Calu3 (cell line): ENCODE measurements around the gene KLHL4. TPM values are rescaled to one million over a fixed set of nuclear protein-coding genes. Genes with fewer than 3 reads are reported as not detected.

Experiments used
- BruUV-seq: library from RNA; stranded (reverse); fragments of 400-500 nt; replicated peaks from 2 replicates; lab custom pipeline; 2021; lab: Mats Ljungman, UMichigan
- CTCF ChIA-PET: fragments of 300-600 bp; sonication (Branson Sonifier 250); formaldehyde crosslinking; loops from one replicate; lab custom pipeline; 2022; ENCODE audit warnings: antibody characterized with exemption; lab: Charles Lee
- DNase-seq: peaks from one replicate; pipeline ENCODE4 v3.0.0; 2022
- H3K27ac Mint-ChIP-seq: one replicate; pipeline ENCODE4 v1.8.0; 2022; ENCODE audit warnings: mixed read lengths; ENCODE audit not compliant: unreplicated experiment
- H3K27me3 Mint-ChIP-seq: one replicate; pipeline ENCODE4 v1.8.0; 2022; ENCODE audit warnings: mixed read lengths; ENCODE audit not compliant: unreplicated experiment
- H3K36me3 Mint-ChIP-seq: one replicate; pipeline ENCODE4 v1.8.0; 2022; ENCODE audit warnings: mild to moderate bottlenecking, moderate library complexity, mixed read lengths; ENCODE audit not compliant: insufficient read depth, unreplicated experiment
- H3K4me1 Mint-ChIP-seq: one replicate; pipeline ENCODE4 v1.8.0; 2022; ENCODE audit warnings: mild to moderate bottlenecking, low read depth, mixed read lengths; ENCODE audit not compliant: unreplicated experiment
- H3K4me3 Mint-ChIP-seq: one replicate; pipeline ENCODE4 v1.8.0; 2022; ENCODE audit warnings: mild to moderate bottlenecking, low read depth, moderate library complexity, mixed read lengths; ENCODE audit not compliant: unreplicated experiment
- H3K9me3 Mint-ChIP-seq: one replicate; pipeline ENCODE4 v1.8.0; 2022; ENCODE audit warnings: low read depth, mixed read lengths; ENCODE audit not compliant: unreplicated experiment
- CTCF ChIP-seq: fragments of 200-600 bp; IDR thresholded peaks from one replicate; pipeline ENCODE4 v1.8.0; 2022; ENCODE audit warnings: antibody characterized with exemption; ENCODE audit not compliant: unreplicated experiment
- intact Hi-C: fragments of 100-400 bp; cut with micrococcal nuclease; formaldehyde crosslinking; loops from one replicate; pipeline ENCODE4 v1.10.0; 2022; ENCODE audit not compliant: unreplicated experiment
- total RNA-seq: library from RNA; stranded (reverse); gene quantifications from 2 replicates; pipeline ENCODE4 v1.2.3, GENCODE V29; 2022

The KLHL4 gene
- total RNA-seq, 1 experiment from 2014 or later, result not detected

- H3K9me3 Mint-ChIP-seq, result no peaks in the 10 kb centered on the region
- TF ChIP-seq CTCF, result no peak
- no TSS peak for BruUV-seq
- H3K4me1 Mint-ChIP-seq, result no peaks in the 10 kb centered on the region
- DNase-seq, result no peak
- no peak overlapping the region for H3K4me3 Mint-ChIP-seq
- no peak overlapping the region for H3K27ac Mint-ChIP-seq
- intact Hi-C loops, result no loop called here
- no peaks in the 10 kb centered on the region for H3K36me3 Mint-ChIP-seq
- H3K27me3 Mint-ChIP-seq, result no peaks in the 10 kb centered on the region
- CTCF ChIA-PET, result no interaction called here
These were observed 8.2 kb downstream of the KLHL4 start for GRCh38 chrX:87525771-87526229.

- no peak for DNase-seq
- Mint-ChIP-seq H3K4me3 (no peak overlapping the region), H3K27ac (no peak overlapping the region), H3K9me3 (no peaks in the 10 kb centered on the region), H3K36me3 (no peaks in the 10 kb centered on the region), H3K4me1 (no peaks in the 10 kb centered on the region), H3K27me3 (no peaks in the 10 kb centered on the region)
- no peak for TF ChIP-seq CTCF
- CTCF ChIA-PET, result no interaction called here
- no TSS peak for BruUV-seq
- intact Hi-C loops, result no loop called here
These were observed 8.7 kb downstream of the KLHL4 start for GRCh38 chrX:87526281-87526680.

GRCh38 chrX:87528487-87528886 is 10.9 kb downstream of the KLHL4 start:
- Mint-ChIP-seq H3K9me3 (no peaks in the 10 kb centered on the region), H3K36me3 (no peaks in the 10 kb centered on the region), H3K27ac (no peak overlapping the region), H3K4me3 (no peak overlapping the region), H3K27me3 (no peaks in the 10 kb centered on the region), H3K4me1 (no peaks in the 10 kb centered on the region)
- CTCF ChIA-PET, result no interaction called here
- no peak for TF ChIP-seq CTCF
- no peak for DNase-seq
- intact Hi-C loops, result no loop called here
- BruUV-seq, result no TSS peak

GRCh38 chrX:87571964-87572363 is 54.4 kb downstream of the KLHL4 start:
- intact Hi-C loops, result no loop called here

More at GRCh38 chrX:87571964-87572363, 54.4 kb downstream of the KLHL4 start:
- H3K9me3 Mint-ChIP-seq, result peaks cover 4% of the 10 kb centered on the region
- DNase-seq, result no peak
- CTCF ChIA-PET, result no interaction called here
- H3K36me3 Mint-ChIP-seq, result no peaks in the 10 kb centered on the region
- no peaks in the 10 kb centered on the region for H3K4me1 Mint-ChIP-seq
- H3K27ac Mint-ChIP-seq, result no peak overlapping the region
- no peak overlapping the region for H3K4me3 Mint-ChIP-seq
- H3K27me3 Mint-ChIP-seq, result no peaks in the 10 kb centered on the region
- no TSS peak for BruUV-seq
- no peak for TF ChIP-seq CTCF
